NK-92 treated with Interleukin-12 subunit alpha and Interleukin-12 subunit beta, amount 100 ng/mL, for 24 hours (cell line): ENCODE measurements around the gene SCGB1C1.
"Not testable (repeated sequence)": the region's sequence is repeated elsewhere in the genome, so short reads cannot be mapped to it uniquely, and the experiment has no call there.

Experiments used
- DNase-seq: peaks from one replicate; lab custom pipeline; 2025; lab: John Stamatoyannopoulos, UW

SCGB1C1 gene

DNA sequence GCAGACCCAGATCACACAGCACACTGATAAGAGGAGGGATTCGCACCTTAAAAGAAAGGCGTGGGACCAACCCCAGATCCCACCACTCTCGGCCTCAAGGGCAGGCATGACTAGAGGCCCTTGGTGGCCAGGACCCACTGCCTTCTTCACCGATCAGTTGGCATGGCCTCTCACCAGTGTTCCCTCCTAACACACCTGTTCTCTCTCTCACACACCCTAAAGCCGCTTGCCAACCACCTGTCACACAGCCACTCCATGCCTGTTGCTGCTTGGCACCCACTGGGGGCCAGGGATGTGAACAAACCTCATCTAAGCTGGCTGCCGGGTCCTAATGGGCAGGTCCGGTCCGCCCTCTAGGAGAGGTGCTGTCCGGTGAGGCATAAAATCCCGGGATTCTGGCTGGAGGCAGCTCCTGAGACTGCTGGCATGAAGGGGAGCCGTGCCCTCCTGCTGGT lies at the start of gene SCGB1C1:
Gene SCGB1C1 (plus strand): TSS at position 405 of the 455 bp plus-strand sequence. CDS start 22 bp downstream, at position 427.
- DNase-seq = not testable (repeated sequence)

- DNase-seq = not testable (repeated sequence)
Measured at GRCh38 chr11:180242-180641, 12.6 kb upstream of the SCGB1C1 start.

GRCh38 chr11:189200-189783 lies 3.6 kb upstream of the SCGB1C1 start:
- not testable (repeated sequence) for DNase-seq

GRCh38 chr11:189843-190311 lies 3.0 kb upstream of the SCGB1C1 start:
- not testable (repeated sequence) for DNase-seq

GRCh38 chr11:190546-190945 lies 2.3 kb upstream of the SCGB1C1 start:
- not testable (repeated sequence) for DNase-seq

- DNase-seq = not testable (repeated sequence)
Measured at GRCh38 chr11:191490-192478, 1.1 kb upstream of the SCGB1C1 start.

GRCh38 chr11:193481-193880 lies 603 bp downstream of the SCGB1C1 start:
- not testable (repeated sequence) for DNase-seq

DNA sequence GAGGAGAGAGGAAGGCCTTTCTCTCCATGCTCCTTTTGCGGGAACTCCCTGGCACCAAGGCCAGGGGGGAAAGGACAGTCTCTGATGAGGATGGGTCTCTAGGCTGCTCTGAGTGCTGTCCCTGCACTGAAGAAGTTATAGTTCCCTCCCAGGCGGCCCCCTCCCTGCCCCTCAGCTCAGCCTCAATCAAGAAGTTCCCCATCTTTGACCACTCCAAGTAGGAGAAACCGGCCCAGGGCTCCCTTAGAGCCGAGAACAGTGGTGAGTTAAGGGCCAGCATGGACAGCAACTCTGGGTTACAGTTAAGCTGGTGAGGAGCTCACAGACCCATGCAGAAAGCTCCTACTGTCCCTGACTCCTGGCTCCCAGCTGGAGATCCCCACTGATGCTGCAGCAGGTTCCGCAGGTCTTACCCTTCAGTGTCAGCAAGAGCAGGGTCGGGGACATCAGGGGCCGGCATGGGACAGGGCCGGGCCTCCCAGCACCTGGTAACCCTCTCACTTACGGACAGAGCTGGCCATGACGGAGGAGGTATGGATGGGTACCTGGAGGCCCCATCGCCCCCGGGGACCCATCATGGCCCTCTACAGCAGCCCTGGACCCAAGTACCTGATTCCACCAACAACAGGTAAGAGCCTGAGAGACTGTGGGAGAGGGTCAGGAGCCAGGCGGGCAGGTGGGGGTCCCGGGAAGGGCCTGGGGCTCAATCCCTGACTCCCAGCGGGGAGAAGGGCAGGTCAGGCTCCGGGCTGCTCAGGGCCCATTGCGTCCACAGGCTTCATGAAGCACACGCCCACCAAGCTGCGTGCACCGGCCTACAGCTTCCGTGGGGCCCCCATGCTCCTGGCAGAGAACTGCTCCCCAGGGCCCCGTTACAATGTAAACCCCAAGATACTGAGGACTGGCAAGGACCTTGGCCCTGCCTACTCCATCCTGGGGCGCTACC lies 4.2 kb downstream of the SCGB1C1 start:
- no peak for DNase-seq

DNA sequence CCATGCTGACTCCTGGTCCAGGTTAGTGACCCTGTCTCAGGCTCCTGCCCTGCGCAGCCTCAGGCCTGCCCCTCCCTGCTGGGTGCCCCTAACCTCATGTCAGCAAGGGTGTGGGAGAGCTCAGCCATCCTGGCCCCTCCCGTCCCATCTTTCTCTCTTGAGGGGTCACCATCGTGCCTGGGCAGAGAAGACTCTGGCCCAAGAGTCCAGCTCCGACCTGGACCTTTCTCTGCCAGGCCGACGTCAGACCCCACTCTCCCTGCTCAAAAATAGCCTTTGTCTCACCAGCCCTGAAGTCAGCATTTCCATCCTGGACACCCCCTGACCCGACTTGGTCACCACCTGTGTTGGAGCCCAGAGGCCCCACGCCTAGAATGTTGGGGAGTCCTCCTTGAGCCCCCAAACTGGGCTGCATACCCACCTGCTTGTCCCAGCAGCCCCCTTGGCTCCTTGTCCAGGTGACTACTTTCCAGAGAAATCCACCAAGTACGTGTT lies 4.9 kb downstream of the SCGB1C1 start:
- no peak for DNase-seq

GRCh38 chr11:198236-198806 lies 5.4 kb downstream of the SCGB1C1 start:
- no peak for DNase-seq

GRCh38 chr11:199004-199581 lies 6.2 kb downstream of the SCGB1C1 start:
- DNase-seq = no peak

- DNase-seq = no peak
Measured at GRCh38 chr11:199782-200181, 6.9 kb downstream of the SCGB1C1 start.

DNA sequence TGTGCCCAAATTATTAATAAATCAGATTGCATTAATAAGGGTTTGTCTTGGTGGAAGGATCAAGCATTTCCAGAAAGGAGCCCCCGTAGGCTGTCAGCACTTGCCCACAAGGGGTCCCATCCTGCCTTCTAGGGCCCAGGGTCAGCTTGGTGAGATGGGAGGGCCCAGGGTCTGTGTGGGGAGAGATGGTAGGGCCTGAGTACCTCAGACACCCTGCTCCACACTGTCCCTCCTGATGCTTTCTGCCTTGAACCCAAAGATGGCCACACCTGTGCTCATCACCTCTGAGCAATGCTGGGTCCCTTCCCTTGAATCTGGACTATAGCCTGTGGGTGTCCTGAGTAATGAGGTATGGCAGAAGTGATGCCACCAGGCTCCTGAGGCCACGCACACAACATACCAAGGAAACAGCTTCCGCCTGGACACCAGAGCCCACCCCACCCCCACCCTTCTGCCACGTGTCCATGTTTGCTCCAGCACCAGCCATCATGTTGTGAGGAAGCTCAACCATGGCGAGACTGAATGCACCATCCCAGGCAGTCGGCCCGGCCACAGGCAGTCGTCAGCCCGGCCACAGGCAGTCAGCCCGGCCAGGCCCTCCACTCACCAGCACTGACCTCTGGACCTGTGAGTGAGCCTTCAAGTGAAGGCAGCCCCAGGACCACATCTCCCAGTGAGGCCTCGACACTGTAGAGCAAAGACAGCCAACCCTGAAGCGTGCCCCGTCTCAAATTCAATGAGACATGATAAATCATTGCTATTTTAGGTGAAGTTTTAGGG lies 7.5 kb downstream of the SCGB1C1 start:
- DNase-seq = no peak

DNA sequence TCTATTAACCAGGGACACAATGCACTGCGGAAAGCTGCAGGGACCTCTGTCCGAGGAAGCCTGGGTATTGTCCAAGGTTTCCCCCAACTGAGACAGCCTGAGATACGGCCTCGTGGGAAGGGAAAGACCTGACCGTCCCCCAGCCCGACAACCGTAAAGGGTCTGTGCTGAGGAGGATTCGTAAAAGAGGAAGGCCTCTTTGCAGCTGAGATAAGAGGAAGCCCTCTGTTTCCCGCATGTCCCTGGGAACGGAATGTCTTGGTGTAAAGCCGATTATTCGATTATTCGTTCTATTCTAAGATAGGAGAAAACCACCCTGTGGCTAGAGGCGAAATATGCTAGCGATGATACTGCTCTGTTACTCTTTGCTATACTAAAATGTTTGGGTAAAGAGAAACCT lies 9.1 kb downstream of the SCGB1C1 start:
- DNase-seq = no peak

- no peak for DNase-seq
Measured at GRCh38 chr11:202490-202889, 9.6 kb downstream of the SCGB1C1 start.

DNA sequence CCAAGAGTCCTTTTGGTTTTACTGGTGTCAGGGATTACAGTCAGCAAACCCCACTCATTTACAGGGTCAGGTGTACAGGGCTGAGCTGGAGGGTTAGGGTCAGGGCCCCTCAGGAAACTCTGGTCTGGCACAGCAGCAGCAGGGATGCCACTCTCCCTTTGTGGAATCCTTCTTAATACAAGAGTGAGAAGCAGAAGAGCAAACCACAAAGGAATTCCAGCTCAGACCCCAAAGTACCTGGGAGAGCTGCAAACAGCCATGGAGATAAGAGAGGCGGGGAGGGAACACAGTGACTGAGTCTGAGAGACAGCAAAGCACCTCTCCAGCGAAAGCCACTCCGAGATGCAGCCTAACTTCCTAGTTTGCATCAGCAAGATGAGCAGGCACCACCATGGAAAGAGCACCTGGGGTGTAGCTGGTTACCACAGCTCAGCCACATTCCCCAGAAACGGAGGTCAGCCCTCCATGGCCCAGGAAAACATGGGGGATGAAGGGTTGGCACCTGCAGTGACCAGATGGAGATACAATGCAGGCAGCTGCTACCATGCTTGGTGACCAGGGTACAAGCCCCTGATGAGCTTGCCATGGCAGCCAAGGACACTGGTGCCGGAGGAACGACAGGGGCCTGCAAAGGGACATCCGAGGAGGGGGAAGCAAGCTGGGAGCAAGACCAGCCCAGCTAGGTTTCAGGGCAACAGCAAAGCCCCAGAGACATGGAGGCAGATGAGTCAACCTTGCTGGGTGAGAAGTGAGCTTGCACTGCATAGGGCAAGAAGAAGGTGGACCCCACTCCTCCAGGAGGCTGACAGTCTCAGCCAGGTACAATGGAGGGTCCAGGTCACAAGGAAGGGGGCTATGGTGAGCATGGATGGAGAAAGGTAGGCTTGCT lies 10.4 kb downstream of the SCGB1C1 start:
- DNase-seq = no peak

DNA sequence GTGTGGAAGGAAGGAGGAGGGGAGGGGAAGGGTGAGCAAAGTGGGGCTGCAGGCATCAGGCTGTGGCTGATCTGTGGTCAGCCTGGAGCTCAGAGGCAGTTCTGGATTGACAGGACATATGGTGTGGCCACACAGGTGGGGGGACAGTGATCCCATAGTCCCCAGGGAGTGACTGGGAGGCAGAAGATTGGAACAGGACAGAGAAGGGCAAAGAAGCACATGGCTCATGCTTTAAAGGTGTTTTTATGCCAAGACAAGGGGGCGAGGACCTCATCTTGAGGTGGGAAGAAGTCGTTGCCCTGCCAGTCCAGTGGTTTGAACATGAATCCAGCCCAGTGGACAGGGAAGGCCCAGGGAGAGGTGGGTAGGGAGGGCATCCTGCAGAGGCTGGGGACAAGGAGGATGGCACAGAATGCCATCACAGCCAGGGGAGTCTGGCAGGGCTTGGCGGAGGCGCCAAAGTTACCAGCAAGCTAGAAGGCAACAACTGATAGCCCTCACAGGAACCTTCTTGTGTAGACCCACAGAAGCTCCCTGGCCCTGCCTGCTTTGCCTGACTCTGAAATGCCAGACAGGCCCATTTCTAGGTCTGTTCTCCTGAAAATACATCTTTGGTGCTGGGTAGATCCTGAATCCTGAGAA lies 11.2 kb downstream of the SCGB1C1 start:
- no peak for DNase-seq

DNA sequence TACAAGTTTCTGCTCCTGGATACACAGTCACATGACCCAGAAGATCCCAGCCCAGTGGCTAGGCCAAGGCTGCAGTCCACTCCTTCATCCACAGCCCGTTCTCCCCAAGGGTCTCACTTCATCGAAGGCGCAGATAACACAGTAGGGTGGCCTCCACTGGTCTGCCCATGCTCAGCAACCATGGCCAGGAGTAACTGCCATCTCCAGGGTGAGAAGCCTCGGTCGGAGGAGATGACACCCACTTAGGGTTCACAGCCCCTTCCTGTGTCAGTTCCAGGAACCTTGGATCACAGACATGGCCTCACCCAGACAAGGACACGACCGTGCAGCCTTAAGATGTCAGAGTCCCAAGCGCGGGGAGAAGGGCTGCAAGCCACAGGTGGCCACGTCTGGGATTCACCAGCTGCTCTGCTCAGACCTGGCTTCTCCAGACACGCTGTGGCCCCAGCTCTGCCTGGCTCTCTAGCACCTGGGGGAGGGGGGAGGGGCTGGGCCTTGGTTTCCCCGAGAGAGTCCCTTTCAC lies 11.8 kb downstream of the SCGB1C1 start:
- no peak for DNase-seq
